Testis (tissue), 3 donors: ENCODE data around the gene KIF25. TPM values are rescaled to one million over a fixed set of nuclear protein-coding genes. Genes with fewer than 3 reads are reported as not detected.

Experiments
- DNase-seq: peaks from one replicate; pipeline ENCODE4 v3.0.0-alpha.2; 2019
- H3K27ac ChIP-seq, 2 donors: fragments of 200-600 bp; sonication (generic); one replicate each; pipeline ENCODE4 v1.5.1; 2019
- H3K27me3 ChIP-seq: fragments of 200-600 bp; sonication (generic); one replicate; pipeline ENCODE4 v1.5.1; 2019
- H3K36me3 ChIP-seq: fragments of 200-600 bp; sonication (generic); one replicate; pipeline ENCODE4 v1.5.1; 2017; ENCODE audit warnings: low read depth; ENCODE audit errors: missing control alignments
- H3K4me1 ChIP-seq: fragments of 200-600 bp; sonication (generic); one replicate; pipeline ENCODE4 v1.5.1; 2019
- H3K4me3 ChIP-seq, 2 donors: fragments of 200-600 bp; sonication (generic); one replicate each; pipeline ENCODE4 v1.5.1; 2017 to 2019
- H3K9me3 ChIP-seq: fragments of 200-600 bp; sonication (generic); one replicate; pipeline ENCODE4 v1.5.1; 2017
- CTCF ChIP-seq, 3 experiments: fragments of 450-650 bp in 2 of 3; fragments of 200-600 bp in 1 of 3; sonication (generic) in 1 of 3; IDR thresholded peaks; one replicate each; pipeline ENCODE4 v1.5.1; 2016 to 2019; ENCODE audit warnings: antibody characterized with exemption in 3 of 3, mild to moderate bottlenecking in 2 of 3, moderate library complexity in 1 of 3
- POLR2A ChIP-seq: fragments of 450-650 bp; IDR thresholded peaks from one replicate; pipeline ENCODE4 v1.6.1; 2017; ENCODE audit warnings: antibody characterized with exemption, mild to moderate bottlenecking, moderate library complexity
- WGBS, 2 donors: methylation state at CpG; one replicate each; pipeline ENCODE4 v1.1.5; 2018; 5-methylcytosine and 5-hydroxymethylcytosine counted together
- intact Hi-C: fragments of 100-400 bp; cut with DNase I; formaldehyde crosslinking; loops from one replicate; pipeline ENCODE4 v1.15.1; 2023; ENCODE audit warnings: low total_unique reads
- polyA plus RNA-seq: library from polyadenylated mRNA; stranded (reverse); fragments of 350-450 nt; fragmentation: Illumina TruSeq; extraction: RNeasy Lipid Tissue Mini Kit (QIAGEN cat#74804); gene quantifications from one replicate; pipeline ENCODE4 v1.2.3, GENCODE V29; 2014; ENCODE audit warnings: low read depth, low replicate concordance; ENCODE audit not compliant: insufficient read depth
- total RNA-seq, 2 donors: library from RNA; depleted of rRNA; stranded (reverse); fragments of >200 nt; gene quantifications; one replicate each; pipeline ENCODE4 v1.2.3, GENCODE V29; 2016

KIF25 gene
- total and polyA plus RNA-seq, 3 donors from 2014 or later: 1.1 to 5.0 (median 1.6) TPM

- DNase-seq: no peak
- Histone ChIP-seq H3K4me3 (no peak overlapping the region), H3K27me3 (no peaks in the 10 kb centered on the region), H3K9me3 (no peaks in the 10 kb centered on the region), H3K36me3 (no peaks in the 10 kb centered on the region), H3K4me1 (peaks cover 4% of the 10 kb centered on the region), H3K27ac (no peak overlapping the region)
- intact Hi-C loops: no loop called here
- 94% methylated on average over 20 to 29 of the region's 29 CpGs for WGBS, 2 donors
- no peak for TF ChIP-seq POLR2A
- no peak for TF ChIP-seq CTCF (IDR thresholded peaks at IDR 0.05)
These were observed 45.1 kb downstream of the KIF25 start for GRCh38 chr6:168042426-168043192.

DNA sequence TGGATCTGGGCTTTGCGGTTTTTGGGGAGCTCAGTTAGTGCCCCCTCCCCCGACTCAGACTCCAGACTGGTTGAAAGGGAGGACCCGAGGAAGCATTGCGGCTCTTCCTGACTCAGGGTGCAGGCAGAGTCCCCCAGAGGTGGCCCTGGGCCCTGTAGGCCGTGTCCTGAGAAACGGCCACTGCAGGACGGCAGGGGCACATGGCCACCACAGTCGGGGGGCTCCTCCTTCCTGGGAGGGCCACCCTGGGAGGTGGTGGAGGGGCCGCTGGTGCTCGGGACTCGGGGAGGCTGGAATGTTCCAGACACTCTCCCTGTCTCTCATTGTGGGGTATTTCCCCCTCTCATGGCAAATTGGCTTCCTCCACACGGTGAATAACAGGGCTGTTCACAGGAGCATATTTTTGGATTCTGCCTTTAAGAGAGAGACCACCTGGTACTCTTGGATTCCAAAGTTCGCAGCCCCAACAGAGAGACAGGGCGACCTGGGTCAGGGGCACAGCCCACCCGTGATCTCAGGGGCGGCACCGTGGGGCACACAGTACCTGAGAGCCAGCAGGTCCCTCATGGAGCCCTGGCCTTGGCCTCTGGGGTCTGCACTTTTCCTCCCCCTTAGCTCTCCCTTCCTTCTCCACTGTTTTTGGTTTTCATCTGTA lies 45.8 kb downstream of the KIF25 start:
- H3K27me3 ChIP-seq: no peaks in the 10 kb centered on the region
- TF ChIP-seq POLR2A: no peak
- TF ChIP-seq CTCF (IDR thresholded peaks at IDR 0.05): no peak
- 92% methylated on average over 13 to 17 of the region's 17 CpGs for WGBS, 2 donors
- intact Hi-C loops: no loop called here
- no peak overlapping the region for H3K27ac ChIP-seq
- H3K4me1 ChIP-seq: peaks cover 4% of the 10 kb centered on the region
- H3K9me3 ChIP-seq: no peaks in the 10 kb centered on the region
- no peak for DNase-seq
- no peaks in the 10 kb centered on the region for H3K36me3 ChIP-seq
- H3K4me3 ChIP-seq: no peak overlapping the region

DNA sequence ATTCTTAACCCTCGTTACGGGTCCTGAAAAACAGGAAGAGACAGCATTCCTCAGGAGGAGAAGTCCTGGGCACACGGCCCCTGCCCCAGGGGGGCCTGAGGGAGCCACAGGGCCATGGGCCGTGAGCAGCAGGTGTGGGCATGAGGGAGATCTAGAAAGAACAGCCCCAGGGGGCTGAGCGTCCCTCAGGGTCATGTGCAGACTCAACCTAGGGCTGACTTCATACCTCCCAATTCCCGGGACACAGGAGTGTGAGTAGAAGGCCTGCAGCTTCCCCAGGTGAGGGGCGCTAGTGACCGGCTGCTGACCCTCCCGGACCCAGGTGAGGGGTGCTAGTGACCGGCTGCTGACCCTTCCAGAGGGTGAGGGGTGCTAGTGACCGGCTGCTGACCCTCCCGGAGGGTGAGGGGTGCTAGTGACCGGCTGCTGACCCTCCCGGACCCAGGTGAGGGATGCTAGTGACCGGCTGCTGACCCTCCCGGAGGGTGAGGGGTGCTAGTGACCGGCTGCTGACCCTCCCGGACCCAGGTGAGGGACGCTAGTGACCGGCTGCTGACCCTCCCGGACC lies 46.5 kb downstream of the KIF25 start:
- Histone ChIP-seq H3K4me1 (peaks cover 4% of the 10 kb centered on the region), H3K4me3 (no peak overlapping the region), H3K27me3 (no peaks in the 10 kb centered on the region), H3K9me3 (no peaks in the 10 kb centered on the region), H3K36me3 (no peaks in the 10 kb centered on the region), H3K27ac (no peak overlapping the region)
- DNase-seq: no peak
- intact Hi-C loops: no loop called here
- TF ChIP-seq CTCF (IDR thresholded peaks at IDR 0.05) (no peak), POLR2A (no peak)
- 69 to 90% methylated on average over 2 to 21 of the region's 21 CpGs for WGBS, 2 donors

DNA sequence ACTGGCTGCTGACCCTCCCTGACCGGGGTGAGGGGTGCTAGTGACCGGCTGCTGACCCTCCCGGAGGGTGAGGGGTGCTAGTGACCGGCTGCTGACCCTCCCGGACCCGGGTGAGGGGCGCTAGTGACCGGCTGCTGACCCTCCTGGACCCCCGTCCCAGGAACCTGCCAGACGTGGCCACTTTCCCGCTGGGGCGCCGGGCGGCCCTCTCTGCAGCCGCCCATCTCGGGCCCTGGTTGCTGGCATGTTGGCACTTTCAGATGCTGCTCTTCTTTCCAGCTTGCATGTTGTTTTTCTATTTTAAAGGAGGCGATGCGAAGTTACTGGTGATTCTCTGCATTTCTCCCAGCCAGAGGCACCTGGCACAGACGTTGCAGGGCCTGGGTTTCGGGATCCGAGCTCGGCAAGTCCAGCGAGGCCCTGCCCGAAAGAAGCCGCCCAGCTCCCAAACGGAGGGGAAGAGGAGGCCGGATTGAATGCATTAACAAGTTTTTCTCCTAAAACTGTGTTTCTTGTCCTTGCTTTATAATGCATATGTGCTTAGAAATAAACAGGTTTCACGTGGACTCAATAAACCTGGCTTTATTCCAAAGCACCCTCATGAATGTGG lies 47.2 kb downstream of the KIF25 start:
- intact Hi-C loops: loop anchor here (5.0 kb wide), 1 partner anchor 458 kb away; no protein-coding TSS in a partner anchor
- H3K4me3 ChIP-seq: no peak overlapping the region
- no peaks in the 10 kb centered on the region for H3K27me3 ChIP-seq
- no peak overlapping the region for H3K27ac ChIP-seq
- DNase-seq: no peak
- H3K36me3 ChIP-seq: no peaks in the 10 kb centered on the region
- H3K4me1 ChIP-seq: peaks cover 10% of the 10 kb centered on the region
- no peaks in the 10 kb centered on the region for H3K9me3 ChIP-seq
- WGBS, 2 donors: 93% methylated on average over 16 to 28 of the region's 28 CpGs
- no peak for TF ChIP-seq CTCF (IDR thresholded peaks at IDR 0.05)
